Inferior parietal cortex (tissue), 1 donor: ENCODE data around the gene PTPRN2.
"Not testable (repeated sequence)": the region's sequence is repeated elsewhere in the genome, so short reads cannot be mapped to it uniquely, and the experiment has no call there.

Experiments
- DNase-seq: peaks from one replicate; pipeline ENCODE4 v3.0.0-alpha.2; 2016; ENCODE audit errors: extremely low spot score

The PTPRN2 gene

DNA sequence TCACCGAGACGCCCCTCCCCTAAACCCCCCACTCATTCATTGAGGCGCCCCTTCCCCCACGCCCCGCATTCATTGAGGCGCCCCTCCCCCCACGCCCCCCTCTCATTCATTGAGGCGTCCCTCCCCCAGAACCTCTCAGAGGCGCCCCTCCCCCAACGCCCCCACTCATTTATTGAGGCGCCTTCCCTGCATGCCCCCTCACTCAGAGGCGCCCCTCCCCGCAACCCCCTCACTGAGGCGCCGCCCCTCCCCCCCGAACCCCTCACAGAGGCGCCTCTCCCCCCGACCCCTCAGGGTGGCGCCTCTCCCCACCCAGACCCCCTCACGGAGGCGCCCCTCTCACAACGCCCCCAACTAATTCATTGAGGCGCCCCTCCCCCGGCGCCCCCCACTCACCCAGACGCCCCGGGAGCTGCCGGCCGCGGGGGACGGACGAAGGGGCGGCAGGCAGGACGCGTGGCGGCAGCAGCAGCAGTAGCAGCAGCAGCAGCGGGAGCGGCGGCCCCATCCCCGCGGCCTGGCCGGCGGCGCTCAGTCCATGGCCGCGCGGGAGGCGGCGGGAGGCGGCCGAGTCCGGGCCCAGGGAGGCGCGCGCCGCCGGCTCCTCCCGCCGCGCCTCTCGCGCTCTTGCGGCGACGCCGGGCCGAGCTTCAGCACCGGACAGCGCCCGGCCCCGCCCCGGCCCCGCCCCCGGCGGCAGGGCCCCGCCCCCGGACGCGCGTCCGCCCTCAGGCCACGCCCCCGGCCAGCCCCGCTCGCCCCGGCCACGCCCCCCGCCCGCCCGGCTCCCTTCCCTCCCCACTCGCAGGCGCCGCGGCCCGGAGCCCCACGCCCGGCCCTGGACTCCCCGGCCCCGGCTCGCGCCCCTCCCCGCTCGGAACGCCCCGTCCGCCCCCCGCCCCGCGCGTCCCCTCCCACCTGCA, at the start of gene PTPRN2:
Gene PTPRN2, minus strand, starts transcription at position 662 of the 923 bp plus-strand sequence.
- no peak for DNase-seq

DNA sequence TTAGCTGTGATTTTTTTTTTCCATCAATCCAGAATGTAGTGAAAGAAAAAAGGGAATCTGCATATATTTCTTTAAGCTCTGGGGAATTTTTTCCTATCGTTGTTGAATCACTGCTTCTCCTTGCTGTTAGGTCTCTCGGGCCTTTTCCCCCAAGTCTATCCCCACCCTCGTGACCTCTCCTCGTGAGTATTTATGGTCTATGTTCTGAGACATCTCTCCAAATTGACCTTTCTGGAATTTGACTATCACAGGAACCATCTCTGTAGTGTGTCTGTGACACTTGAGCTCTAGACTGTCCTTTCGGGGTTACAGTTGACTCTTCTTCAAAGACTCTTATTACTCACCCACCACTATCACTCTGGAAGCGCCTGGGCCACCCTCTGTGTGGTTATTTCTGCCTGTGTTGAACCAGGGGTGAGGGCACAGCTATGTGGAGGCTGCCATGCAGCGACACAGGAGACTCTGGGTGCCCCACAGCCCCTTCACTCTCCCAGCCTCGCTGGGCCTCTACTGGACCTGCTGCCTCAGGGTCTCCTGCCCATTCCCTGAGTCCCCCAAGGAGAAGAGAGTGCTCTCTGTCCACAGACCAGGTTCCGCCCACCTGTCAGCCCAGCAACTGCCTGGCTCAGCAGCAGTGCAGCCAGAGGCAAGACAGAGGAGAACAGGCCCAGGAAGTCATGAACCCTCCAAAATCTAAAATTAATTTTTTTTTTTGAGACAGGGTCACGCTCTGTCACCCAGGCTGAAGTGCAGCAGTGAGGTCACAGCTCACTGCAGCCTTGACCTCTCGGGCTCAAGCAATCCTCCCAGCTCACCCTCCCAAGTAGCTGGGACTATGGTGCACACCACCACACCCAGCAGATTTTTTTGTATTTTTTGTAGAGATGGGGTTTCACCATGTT, 45.7 kb upstream of the PTPRN2 start:
- DNase-seq: no peak

DNA sequence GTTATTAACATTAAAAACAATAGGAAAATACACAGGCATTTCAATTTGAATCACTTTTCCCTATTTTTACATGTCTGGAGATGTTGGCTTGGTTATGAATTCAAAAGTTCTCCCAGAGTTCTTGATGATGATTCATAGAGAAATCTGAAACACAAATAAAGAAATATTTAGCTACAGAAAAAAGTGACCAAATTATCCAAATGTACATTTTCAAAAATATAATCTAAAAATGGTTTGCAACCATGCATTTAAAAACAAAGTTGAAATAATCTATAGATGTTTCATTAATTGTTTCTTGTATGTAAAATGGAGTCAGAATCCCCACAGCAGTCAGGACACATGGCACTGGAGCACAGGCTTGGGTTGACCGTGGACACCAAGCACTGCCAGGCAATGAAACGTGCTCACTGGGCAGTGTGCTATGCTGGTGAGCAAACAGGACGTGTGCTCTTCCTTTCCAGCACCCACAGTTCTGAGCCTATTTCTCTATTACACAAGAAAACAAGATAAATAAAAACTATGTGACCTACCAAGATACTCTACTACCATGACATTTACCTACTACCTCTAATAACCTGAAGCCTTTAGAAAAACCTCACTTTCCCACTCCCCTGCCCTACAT, 44.1 kb upstream of the PTPRN2 start:
- DNase-seq: no peak

DNA sequence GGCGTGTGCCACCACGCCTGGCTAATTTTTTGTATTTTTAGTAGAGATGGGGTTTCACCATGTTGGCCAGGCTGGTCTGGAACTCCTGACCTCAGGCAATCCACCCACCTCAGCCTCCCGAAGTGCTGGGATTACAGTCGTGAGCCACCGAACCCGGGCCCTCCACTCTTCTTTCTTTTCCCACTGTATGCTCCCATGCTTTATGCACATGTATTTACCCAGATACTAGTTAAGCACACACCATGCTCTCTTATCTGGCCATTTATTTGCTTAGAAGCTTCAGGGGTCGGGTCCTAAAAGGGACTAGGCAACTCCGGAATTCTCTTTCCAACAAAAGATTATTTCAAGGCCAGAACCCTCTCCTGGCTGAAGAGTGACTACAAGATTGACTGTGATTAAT, 38.7 kb upstream of the PTPRN2 start:
- DNase-seq: not testable (repeated sequence)

DNA sequence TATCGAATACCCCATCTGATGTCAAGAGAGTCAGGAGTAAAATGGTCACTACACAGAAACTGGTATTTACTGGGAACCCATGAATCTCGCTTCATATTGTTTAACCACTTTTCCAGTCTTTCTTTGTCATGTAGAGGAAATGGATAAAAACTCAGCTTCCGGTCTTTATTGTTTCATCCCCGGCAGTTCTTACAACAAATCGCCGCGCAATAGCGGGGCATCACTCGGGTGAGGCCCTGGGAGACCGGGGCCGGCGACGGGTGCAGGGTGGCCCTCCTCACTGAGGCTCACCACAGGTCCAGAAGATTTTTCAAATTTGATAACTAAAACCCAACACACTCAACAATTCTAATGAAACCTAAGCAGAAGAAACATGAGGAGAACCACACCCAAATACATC, 35.6 kb upstream of the PTPRN2 start:
- no peak for DNase-seq

DNA sequence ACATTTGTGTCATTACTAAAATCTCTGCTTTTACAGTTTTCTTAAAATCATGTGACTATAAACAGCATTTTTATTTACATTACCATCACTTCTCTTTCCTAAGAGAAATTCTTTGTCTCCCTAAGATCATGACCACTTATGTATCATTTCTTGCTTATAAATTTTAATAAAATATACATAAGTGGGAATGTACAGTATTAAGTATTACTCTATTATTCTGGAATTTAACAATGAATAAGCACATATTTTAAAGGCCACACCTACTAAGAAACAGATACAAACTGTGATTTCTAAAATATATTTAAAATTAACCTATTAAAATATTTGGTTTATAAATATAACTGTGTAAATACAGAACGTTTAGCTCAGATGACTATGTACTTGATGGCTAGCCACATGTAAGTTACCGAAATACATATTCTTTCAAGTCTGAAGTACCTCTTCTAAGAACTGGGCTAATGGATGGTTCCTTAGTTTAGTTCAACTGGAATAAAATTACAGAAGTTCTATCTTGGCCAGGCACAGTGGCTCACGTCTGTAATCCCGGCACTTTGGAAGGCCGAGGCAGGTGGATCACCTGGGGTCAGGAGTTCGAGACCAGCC, 33.3 kb upstream of the PTPRN2 start:
- no peak for DNase-seq

DNA sequence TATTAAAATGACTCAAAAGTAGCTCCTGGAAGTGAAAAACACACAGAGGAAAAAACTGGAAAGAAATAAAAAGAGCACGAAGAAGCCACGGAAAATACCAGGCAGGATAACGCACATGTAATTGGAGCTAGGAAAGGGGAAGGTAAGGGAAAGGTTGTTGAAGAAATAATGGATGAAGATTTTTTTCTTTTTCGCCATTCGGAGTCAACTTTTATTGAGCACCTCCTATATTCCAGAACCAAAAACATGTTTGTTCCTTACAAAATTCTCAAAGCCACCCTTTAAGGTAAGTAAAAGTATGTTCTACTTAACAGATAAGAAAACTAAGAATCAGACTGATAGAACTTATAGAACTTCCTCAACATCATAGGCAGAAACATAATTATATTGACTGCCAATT, 32.8 kb upstream of the PTPRN2 start:
- no peak for DNase-seq

DNA sequence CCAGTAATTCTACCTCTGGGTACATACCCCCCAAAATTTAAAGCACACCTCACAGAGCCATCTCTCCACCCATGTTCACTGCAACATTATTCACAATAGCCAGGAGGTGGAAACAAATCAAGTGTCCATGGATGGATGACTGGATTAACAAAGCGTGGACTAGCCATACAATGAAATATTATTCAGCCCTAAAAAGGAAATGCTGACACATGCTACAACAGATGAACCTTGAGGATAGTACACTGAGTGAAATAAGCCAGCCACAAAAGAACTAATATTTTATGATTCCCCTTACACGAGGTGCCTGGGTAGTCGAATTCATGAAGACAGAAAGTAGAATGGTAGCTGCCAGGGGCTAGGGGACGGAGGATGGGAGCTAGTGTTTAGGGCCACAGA, 31.1 kb upstream of the PTPRN2 start:
- DNase-seq: no peak

DNA sequence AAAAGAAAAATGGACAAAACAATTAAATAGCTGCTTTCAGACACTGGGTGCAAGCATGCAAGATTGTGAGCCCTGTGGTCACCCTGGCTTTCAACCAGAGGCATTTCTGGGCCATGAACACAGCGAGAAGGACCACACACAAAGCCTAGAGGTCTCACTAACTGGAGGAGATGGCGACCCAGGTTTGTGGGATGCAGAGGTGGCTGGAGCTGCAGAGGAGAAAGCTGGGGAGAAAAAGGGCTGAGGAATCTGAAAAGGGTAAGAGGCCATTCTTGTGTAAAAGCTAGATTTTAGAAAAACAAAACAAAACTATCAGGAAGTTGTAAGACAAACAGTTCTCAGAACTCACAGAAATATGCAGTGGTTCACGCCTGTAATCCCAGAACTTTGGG, 30.1 kb upstream of the PTPRN2 start:
- DNase-seq: no peak

DNA sequence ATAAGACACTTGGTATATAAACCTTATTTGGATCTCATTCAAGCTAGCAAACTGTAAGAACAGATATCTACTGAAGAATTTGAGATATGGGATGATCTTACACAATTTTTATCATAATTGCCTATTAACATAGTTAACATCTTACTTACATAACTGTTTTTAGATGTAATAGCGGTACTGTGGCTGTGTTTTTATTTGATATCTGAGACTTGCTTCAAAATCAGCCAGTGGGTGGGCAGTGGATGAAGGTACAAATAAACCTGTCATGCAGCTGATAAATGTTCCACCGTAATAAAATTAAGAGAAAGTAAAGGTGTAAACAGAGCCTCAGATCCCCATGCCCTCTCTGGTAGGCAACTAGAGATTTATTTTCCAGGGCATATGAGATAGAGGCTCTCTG, 28.4 kb upstream of the PTPRN2 start:
- no peak for DNase-seq

DNA sequence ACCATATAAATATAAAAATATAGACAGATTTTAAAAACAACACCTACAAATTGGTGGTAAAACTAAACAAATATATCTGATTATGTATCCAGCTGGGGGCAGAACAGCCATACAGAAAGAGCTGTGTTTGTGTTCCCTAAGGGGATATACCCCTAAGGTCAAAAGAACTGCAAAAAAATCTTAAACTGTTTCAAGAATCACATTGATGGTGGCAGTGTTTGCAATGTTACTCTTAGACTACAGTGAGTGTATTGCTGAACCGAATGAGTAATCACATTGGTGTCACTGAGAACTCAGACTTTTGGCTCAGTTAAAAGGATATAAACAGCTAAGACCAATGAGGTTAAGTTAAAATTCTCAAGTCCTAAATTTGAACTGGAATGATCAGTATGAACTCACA, 27.1 kb upstream of the PTPRN2 start:
- DNase-seq: no peak

DNA sequence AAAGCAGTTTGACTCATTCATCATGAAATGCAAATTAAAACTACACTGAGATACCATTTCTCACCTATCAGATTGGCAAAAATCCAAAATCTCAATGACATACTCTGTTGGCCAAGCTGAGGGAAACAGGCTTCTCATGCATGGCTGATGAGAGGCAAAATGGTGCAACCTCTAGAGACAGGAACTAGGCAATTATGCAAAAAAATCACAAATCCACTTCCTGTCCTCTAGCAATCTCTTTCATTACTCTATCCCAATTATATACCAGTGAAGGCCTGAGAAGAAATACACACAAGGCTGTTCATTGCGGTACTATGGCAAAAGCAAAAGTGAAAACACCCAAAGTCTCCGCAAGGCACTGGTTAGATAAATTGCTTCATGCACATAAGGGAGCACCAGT, 25.9 kb upstream of the PTPRN2 start:
- DNase-seq: no peak

DNA sequence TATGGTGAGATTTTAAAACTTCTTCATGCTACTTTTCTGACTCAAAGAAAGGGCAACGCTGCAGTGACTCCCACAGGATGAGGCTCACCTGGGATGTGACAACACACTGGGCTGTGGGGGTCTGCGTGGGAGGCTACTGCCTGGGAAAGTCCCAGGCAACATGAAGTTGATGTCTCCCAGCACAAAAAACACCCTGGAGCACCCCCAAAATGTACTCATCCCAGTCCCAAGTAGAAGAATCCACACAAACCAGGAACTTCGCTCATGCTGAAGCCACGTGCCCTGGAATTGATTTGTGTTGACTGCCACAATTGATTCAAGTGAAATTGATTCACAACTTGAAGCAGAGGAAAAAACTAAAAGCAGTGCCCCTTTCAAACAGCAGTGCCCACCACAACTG, 24.9 kb upstream of the PTPRN2 start:
- DNase-seq: no peak

DNA sequence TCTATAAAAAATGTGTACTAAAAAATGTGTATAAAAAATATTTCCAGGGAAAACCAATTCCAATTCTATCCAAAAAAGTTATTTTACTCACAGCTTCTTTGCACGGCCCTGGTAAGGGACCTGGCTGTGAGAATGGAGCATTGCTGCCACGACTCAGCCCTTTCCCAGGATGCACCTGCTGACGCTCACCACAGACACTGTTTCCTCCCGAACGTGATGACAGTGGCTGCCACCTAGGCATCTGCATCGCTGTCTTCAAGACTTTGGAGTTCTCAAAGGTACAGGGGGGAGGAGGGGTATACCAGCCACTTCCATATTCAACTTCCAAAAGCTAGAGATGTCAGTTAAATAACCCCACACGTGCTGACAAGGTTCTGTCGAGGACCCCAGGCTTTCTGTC, 23.9 kb upstream of the PTPRN2 start:
- DNase-seq: no peak

DNA sequence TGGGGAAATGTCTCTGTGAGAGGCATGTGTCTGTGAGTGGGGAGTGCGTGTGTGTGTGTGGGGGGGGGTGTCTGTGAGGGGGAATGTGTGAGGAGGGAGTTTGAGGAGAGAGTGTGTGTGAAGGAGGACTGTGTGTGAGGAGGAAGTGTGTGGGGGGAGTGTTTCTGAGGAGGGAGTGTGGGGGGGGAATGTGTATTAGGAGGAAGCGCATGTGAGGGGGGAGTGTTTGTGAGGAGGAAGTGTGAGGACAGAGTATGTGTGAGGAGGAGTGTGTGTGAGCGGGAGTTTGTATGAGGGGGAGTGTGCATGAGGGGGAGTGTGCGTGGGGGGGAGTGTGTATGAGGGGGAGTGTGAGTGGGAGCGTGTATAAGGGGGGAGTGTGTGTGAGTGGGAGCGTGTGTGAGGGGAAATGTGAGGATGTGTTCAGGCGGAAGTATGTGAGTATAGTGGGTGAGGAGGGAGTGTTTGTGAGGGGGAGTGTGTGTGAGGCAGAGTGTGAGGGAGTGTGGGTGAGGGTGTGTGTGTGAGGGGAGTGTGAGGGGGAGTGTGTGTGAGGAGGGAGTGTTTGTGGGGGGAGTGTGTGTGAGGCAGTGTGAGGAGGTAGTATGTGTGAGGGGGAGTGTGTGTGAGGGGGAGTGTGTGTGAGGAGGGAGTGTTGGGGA, 21.8 kb upstream of the PTPRN2 start:
- no peak for DNase-seq

DNA sequence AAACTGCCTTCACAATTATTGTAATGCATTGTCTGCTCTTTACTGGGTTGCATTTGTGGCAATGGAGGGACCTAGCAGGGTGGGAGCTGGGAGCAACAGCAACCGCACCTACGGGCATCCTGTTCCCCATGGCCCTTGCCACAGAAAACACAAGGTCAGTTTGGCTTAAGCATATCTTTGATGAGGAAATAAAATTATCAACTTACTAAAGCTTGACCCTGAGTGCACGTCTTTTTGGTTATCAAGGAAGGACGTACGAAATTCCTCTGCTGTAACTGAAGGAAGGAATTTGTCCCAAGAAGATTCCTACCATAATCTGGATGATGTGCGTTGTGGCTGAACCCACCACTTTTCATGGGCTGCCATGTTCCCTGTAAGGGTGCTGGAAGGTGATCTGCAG, 19.9 kb upstream of the PTPRN2 start:
- no peak for DNase-seq

DNA sequence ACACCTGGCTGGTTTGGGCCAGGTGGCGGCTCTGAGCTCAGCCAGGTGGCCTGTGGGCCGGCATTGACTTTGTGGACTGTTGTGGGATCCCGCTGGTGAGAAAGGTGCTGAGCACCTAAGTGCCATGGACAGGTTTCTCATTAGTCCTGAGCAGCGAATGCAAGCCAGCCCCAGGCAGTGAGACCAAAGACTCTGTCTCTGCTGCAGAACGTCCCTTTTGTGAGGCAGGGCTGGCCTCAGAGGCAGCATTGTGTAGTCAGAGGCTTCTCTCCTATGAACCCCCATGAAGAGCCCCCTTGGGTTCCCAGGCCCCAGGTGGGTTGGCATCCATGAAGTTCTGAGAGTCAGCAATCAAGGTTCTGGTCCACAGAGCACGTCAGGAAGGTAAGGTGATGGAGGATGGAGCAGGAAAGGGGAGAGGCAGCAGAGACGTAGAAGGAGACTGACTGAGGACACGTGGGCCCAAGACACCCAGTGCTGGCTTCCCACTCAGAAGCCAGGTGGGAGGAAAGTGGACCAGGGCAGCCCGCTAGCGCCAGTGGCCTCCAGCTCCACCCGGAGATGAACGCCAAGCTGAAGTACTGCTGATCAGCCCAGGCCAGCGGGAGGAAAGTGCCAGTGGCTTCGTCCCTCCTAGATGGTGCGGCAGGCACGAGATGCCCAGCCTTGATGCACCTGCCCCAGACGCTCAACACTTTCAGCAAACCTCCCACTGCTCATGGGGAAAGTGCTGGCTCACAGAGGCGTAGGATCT, 19.2 kb upstream of the PTPRN2 start:
- DNase-seq: no peak

DNA sequence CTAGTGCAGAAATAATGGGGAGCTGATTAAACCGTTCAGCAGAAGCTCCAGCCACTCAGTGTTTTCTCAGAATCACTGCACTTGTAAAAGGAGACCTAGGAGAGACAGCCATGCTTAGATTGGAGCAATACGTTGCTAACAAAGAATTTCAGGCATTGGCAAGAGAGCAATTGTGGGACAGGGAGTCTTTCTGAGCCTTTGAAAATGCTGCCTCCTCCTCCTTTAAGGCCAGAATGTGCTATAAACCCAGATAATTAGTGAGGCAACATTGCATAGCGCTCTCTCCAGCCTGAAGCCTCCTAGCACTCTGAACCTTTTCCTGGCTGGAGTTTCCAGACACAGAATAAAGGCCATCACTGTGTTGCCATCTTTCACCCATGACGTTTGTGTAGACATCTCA, 18.5 kb upstream of the PTPRN2 start:
- DNase-seq: no peak

DNA sequence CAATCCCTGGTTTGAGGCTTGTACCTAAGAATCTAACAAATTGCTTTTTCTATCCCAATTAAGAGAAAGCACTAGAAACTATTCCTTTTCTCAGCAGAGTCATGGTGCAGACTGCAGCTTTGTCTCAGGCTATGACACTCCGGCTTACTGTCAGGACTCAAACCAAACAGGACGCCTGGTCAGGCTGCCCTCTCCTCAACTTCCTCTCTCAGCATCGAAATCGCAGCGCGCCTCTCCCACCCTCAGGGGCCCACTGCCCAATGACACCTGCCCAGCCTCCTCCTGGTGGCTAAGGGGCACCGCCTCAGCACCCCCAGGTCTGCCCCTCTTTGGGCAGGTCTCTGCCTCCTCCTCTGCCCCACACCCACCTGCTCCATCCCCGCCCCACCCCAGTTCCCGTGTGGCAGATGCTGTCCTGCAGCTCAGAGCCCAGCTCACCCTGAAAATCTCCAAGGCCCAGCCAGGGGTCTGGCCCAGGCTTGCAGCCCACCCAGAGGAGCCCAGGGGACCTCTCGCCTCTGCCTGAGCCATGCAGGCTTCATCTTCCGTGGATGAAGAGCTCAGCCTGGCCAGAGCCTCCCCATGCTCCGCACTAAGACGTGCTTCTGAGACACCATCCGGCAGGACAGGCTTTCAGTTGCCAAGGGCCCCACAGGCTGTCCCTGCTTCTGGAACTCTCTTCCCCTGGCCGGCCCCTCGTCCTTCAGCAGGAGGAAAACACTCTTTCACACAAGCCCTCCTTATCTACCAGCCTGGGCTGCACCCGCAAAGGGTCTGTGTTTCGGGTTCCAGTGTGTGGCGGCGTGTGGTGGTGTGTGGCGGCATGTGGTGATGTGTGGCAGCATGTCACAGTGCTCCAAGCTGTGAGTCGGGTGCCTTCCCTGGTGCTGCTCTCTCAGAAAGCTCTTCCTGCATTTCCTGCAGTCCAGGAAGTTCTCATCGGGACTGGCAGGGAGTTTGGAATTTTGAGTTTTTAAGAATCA, 16.4 kb upstream of the PTPRN2 start:
- DNase-seq: no peak
